ENCODE measurements around the gene NELFE. TPM values are rescaled to one million over a fixed set of nuclear protein-coding genes. Genes with fewer than 3 reads are reported as not detected.
A peak's percentile ranks its signal among the peaks of the same experiment; 100 is the strongest.

Gene NELFE
- total RNA-seq, 1 donor from 2014 or later, result 47.7 TPM

GRCh38 chr6:31947864-31948263 is 10.9 kb downstream of the NELFE start:
- H3K27me3 Mint-ChIP-seq (ENCODE audit: low read depth, unreplicated experiment), result peaks cover 46% of the 10 kb centered on the region
- Histone ChIP-seq H3K4me2 (ENCODE audit: low read length) (no peak overlapping the region), H4K20me1 (ENCODE audit: insufficient read depth, low read length) (no peaks in the 10 kb centered on the region), H3K79me2 (ENCODE audit: insufficient read depth, low read length) (no peaks in the 10 kb centered on the region), H3K4me1 (ENCODE audit: insufficient read depth, low read length) (peaks cover 7% of the 10 kb centered on the region), H3K27ac (ENCODE audit: low read depth, low read length) (no peak overlapping the region), H3K9me3 (ENCODE audit: insufficient read depth, low read depth, low read length) (no peaks in the 10 kb centered on the region), H3K9ac (ENCODE audit: low read length) (no peak overlapping the region), H3K4me3 (ENCODE audit: insufficient read depth, low read depth, low read length) (no peak overlapping the region), H2AFZ (ENCODE audit: low read depth, low read length) (no peak overlapping the region), H3K27me3 (ENCODE audit: insufficient read depth, low read length) (peaks cover 5% of the 10 kb centered on the region), H3K36me3 (ENCODE audit: insufficient read depth, low read length) (peaks cover 10% of the 10 kb centered on the region)
- H3K4me1 Mint-ChIP-seq (ENCODE audit: low read depth, unreplicated experiment), result peaks cover 11% of the 10 kb centered on the region
- H3K4me3 Mint-ChIP-seq (ENCODE audit: unreplicated experiment), result no peak overlapping the region
- no peak for FAIRE-seq
- H3K9me3 Mint-ChIP-seq (ENCODE audit: unreplicated experiment), result no peaks in the 10 kb centered on the region
- no peak for DNase-seq (ENCODE audit: low read depth)
- TF ChIP-seq, protein P1, sequence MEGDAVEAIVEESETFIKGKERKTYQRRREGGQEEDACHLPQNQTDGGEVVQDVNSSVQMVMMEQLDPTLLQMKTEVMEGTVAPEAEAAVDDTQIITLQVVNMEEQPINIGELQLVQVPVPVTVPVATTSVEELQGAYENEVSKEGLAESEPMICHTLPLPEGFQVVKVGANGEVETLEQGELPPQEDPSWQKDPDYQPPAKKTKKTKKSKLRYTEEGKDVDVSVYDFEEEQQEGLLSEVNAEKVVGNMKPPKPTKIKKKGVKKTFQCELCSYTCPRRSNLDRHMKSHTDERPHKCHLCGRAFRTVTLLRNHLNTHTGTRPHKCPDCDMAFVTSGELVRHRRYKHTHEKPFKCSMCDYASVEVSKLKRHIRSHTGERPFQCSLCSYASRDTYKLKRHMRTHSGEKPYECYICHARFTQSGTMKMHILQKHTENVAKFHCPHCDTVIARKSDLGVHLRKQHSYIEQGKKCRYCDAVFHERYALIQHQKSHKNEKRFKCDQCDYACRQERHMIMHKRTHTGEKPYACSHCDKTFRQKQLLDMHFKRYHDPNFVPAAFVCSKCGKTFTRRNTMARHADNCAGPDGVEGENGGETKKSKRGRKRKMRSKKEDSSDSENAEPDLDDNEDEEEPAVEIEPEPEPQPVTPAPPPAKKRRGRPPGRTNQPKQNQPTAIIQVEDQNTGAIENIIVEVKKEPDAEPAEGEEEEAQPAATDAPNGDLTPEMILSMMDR (IDR thresholded peaks at IDR 0.05; ENCODE audit: insufficient read depth, low read depth, low read length), result no peak
- no peak for TF ChIP-seq EZH2 (IDR thresholded peaks at IDR 0.05; ENCODE audit: insufficient read depth, low read length)
- H3K27ac Mint-ChIP-seq (ENCODE audit: unreplicated experiment), result no peak overlapping the region
- H3K36me3 Mint-ChIP-seq (ENCODE audit: low read depth, unreplicated experiment), result peaks cover 13% of the 10 kb centered on the region

- no peak for DNase-seq (ENCODE audit: low read depth)
- Histone ChIP-seq H3K9me3 (ENCODE audit: insufficient read depth, low read depth, low read length) (no peaks in the 10 kb centered on the region), H3K79me2 (ENCODE audit: insufficient read depth, low read length) (no peaks in the 10 kb centered on the region), H4K20me1 (ENCODE audit: insufficient read depth, low read length) (no peaks in the 10 kb centered on the region), H3K36me3 (ENCODE audit: insufficient read depth, low read length) (peaks cover 9% of the 10 kb centered on the region), H3K4me3 (ENCODE audit: insufficient read depth, low read depth, low read length) (no peak overlapping the region), H3K4me2 (ENCODE audit: low read length) (no peak overlapping the region), H3K27ac (ENCODE audit: low read depth, low read length) (no peak overlapping the region), H3K9ac (ENCODE audit: low read length) (no peak overlapping the region), H3K27me3 (ENCODE audit: insufficient read depth, low read length) (peaks cover 11% of the 10 kb centered on the region), H3K4me1 (ENCODE audit: insufficient read depth, low read length) (peaks cover 7% of the 10 kb centered on the region), H2AFZ (ENCODE audit: low read depth, low read length) (no peak overlapping the region)
- H3K27ac Mint-ChIP-seq (ENCODE audit: unreplicated experiment), result no peak overlapping the region
- peaks cover 53% of the 10 kb centered on the region for H3K27me3 Mint-ChIP-seq (ENCODE audit: low read depth, unreplicated experiment)
- FAIRE-seq, result no peak
- TF ChIP-seq EZH2 (IDR thresholded peaks at IDR 0.05; ENCODE audit: insufficient read depth, low read length), result no peak
- TF ChIP-seq, protein P1 (IDR thresholded peaks at IDR 0.05; ENCODE audit: insufficient read depth, low read depth, low read length), result no peak
- H3K9me3 Mint-ChIP-seq (ENCODE audit: unreplicated experiment), result no peaks in the 10 kb centered on the region
- H3K36me3 Mint-ChIP-seq (ENCODE audit: low read depth, unreplicated experiment), result peaks cover 10% of the 10 kb centered on the region
- peaks cover 11% of the 10 kb centered on the region for H3K4me1 Mint-ChIP-seq (ENCODE audit: low read depth, unreplicated experiment)
- H3K4me3 Mint-ChIP-seq (ENCODE audit: unreplicated experiment), result peak overlapping the region; percentile 27
These were observed 11.6 kb downstream of the NELFE start for GRCh38 chr6:31947070-31947675.

DNA sequence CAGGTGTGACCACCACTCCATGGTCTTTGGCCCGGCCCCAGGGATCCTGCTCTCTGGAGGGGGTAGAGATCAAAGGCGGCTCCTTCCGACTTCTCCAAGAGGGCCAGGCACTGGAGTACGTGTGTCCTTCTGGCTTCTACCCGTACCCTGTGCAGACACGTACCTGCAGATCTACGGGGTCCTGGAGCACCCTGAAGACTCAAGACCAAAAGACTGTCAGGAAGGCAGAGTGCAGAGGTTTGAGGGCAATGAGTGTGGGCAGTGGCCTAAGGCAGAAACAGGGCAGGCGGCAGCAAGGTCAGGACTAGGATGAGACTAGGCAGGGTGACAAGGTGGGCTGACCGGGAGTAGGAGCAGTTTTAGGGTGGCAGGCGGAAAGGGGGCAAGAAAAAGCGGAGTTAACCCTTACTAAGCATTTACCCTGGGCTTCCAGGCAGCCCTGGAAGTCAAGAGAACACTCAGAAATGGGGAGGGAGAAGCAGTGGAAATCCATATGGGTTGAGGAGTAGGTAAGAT is 12.3 kb downstream of the NELFE start:
- H3K27ac ChIP-seq (ENCODE audit: low read depth, low read length), result no peak overlapping the region
- Mint-ChIP-seq H3K4me3 (ENCODE audit: unreplicated experiment) (peak overlapping the region; percentile 54), H3K27me3 (ENCODE audit: low read depth, unreplicated experiment) (peaks cover 55% of the 10 kb centered on the region), H3K36me3 (ENCODE audit: low read depth, unreplicated experiment) (peaks cover 10% of the 10 kb centered on the region), H3K4me1 (ENCODE audit: low read depth, unreplicated experiment) (peaks cover 11% of the 10 kb centered on the region), H3K27ac (ENCODE audit: unreplicated experiment) (no peak overlapping the region), H3K9me3 (ENCODE audit: unreplicated experiment) (no peaks in the 10 kb centered on the region)
- FAIRE-seq (no peak), DNase-seq (ENCODE audit: low read depth) (no peak)
- TF ChIP-seq, protein P1 (IDR thresholded peaks at IDR 0.05; ENCODE audit: insufficient read depth, low read depth, low read length), result no peak
- TF ChIP-seq EZH2 (IDR thresholded peaks at IDR 0.05; ENCODE audit: insufficient read depth, low read length), result no peak
- no peaks in the 10 kb centered on the region for H4K20me1 ChIP-seq (ENCODE audit: insufficient read depth, low read length)
- no peak overlapping the region for H2AFZ ChIP-seq (ENCODE audit: low read depth, low read length)
- peaks cover 7% of the 10 kb centered on the region for H3K4me1 ChIP-seq (ENCODE audit: insufficient read depth, low read length)
- no peak overlapping the region for H3K9ac ChIP-seq (ENCODE audit: low read length)
- peak overlapping the region; percentile 78 for H3K4me2 ChIP-seq (ENCODE audit: low read length)
- H3K4me3 ChIP-seq (ENCODE audit: insufficient read depth, low read depth, low read length), result no peak overlapping the region
- H3K79me2 ChIP-seq (ENCODE audit: insufficient read depth, low read length), result no peaks in the 10 kb centered on the region
- peaks cover 5% of the 10 kb centered on the region for H3K36me3 ChIP-seq (ENCODE audit: insufficient read depth, low read length)
- H3K27me3 ChIP-seq (ENCODE audit: insufficient read depth, low read length), result peaks cover 11% of the 10 kb centered on the region
- H3K9me3 ChIP-seq (ENCODE audit: insufficient read depth, low read depth, low read length), result no peaks in the 10 kb centered on the region

Measured in astrocyte (in vitro differentiated cells and primary cell).